Activated T-helper 2 cell treated with anti-CD3 and anti-CD28 coated beads, Interferon-gamma antibody, Interleukin-2, Interleukin-4, amounts not matched to agents 10 μg/mL and 5 μg/mL and 100 μg/mL, durations not matched to agents 14 hours and 24 hours and 36 hours (primary cell): ENCODE measurements around the gene SOCS2. TPM values are rescaled to one million over a fixed set of nuclear protein-coding genes. Genes with fewer than 3 reads are reported as not detected.

Experiments
- DNase-seq: peaks from one replicate; pipeline ENCODE4 v3.0.0; 2021; ENCODE audit warnings: low spot score
- H3K27ac Mint-ChIP-seq: one replicate; pipeline ENCODE4 v1.8.0; 2021; ENCODE audit warnings: mixed read lengths
- H3K27me3 Mint-ChIP-seq: one replicate; pipeline ENCODE4 v1.8.0; 2021; ENCODE audit warnings: low read depth, mixed read lengths
- H3K36me3 Mint-ChIP-seq: one replicate; pipeline ENCODE4 v1.8.0; 2021; ENCODE audit warnings: low read depth, mixed read lengths
- H3K4me1 Mint-ChIP-seq: one replicate; pipeline ENCODE4 v1.8.0; 2021; ENCODE audit warnings: low read depth, mixed read lengths
- H3K4me3 Mint-ChIP-seq: one replicate; pipeline ENCODE4 v1.8.0; 2021; ENCODE audit warnings: low read depth, mild to moderate bottlenecking, moderate library complexity, mixed read lengths
- H3K9me3 Mint-ChIP-seq: one replicate; pipeline ENCODE4 v1.8.0; 2021; ENCODE audit warnings: mixed read lengths
- intact Hi-C: fragments of 100-400 bp; cut with micrococcal nuclease; formaldehyde crosslinking; loops from one replicate; pipeline ENCODE4 v1.15.1; 2023
- total RNA-seq: library from RNA; stranded (reverse); gene quantifications from 2 replicates; pipeline ENCODE4 v1.2.3, GENCODE V29; 2022

SOCS2 gene
- total RNA-seq, 1 donor from 2014 or later = 37.3 TPM

- DNase-seq = peak; percentile 89
- peak overlapping the region; percentile 83 for H3K27ac Mint-ChIP-seq
- no peaks in the 10 kb centered on the region for H3K9me3 Mint-ChIP-seq
- peaks cover 42% of the 10 kb centered on the region for H3K36me3 Mint-ChIP-seq
- peaks cover 17% of the 10 kb centered on the region for H3K4me1 Mint-ChIP-seq
- peaks cover 20% of the 10 kb centered on the region for H3K27me3 Mint-ChIP-seq
- H3K4me3 Mint-ChIP-seq = peak overlapping the region; percentile 83
- intact Hi-C loops = loop anchor here (1.0 to 10.0 kb wide), 14 partner anchors 21 to 1977 kb away; partner anchors contain the start of genes CRADD, FGD6, MRPL42 and UBE2N
Observed at GRCh38 chr12:93570552-93571364, 1.7 kb upstream of the SOCS2 start.

GRCh38 chr12:93571365-93571924, 1.0 kb upstream of the SOCS2 start:
- Mint-ChIP-seq H3K4me3 (peak overlapping the region; percentile 83), H3K27me3 (peaks cover 20% of the 10 kb centered on the region), H3K27ac (peak overlapping the region; percentile 71), H3K4me1 (peaks cover 17% of the 10 kb centered on the region), H3K36me3 (peaks cover 43% of the 10 kb centered on the region), H3K9me3 (no peaks in the 10 kb centered on the region)
- peak; percentile 64 for DNase-seq
- intact Hi-C loops = loop anchor here (1.0 to 10.0 kb wide), 11 partner anchors 20 to 1976 kb away; partner anchors contain the start of genes FGD6, MRPL42, UBE2N and VEZT

GRCh38 chr12:93572712-93573551, 457 bp downstream of the SOCS2 start:
- H3K9me3 Mint-ChIP-seq = no peaks in the 10 kb centered on the region
- DNase-seq = no peak
- H3K4me1 Mint-ChIP-seq = peaks cover 23% of the 10 kb centered on the region
- peaks cover 50% of the 10 kb centered on the region for H3K36me3 Mint-ChIP-seq
- intact Hi-C loops = loop anchor here (5.0 to 10.0 kb wide), 6 partner anchors 131 to 1974 kb away; partner anchors contain the start of genes FGD6, UBE2N and VEZT
- H3K27ac Mint-ChIP-seq = peak overlapping the region; percentile 95
- peaks cover 18% of the 10 kb centered on the region for H3K27me3 Mint-ChIP-seq
- peak overlapping the region; percentile 98 for H3K4me3 Mint-ChIP-seq

DNA sequence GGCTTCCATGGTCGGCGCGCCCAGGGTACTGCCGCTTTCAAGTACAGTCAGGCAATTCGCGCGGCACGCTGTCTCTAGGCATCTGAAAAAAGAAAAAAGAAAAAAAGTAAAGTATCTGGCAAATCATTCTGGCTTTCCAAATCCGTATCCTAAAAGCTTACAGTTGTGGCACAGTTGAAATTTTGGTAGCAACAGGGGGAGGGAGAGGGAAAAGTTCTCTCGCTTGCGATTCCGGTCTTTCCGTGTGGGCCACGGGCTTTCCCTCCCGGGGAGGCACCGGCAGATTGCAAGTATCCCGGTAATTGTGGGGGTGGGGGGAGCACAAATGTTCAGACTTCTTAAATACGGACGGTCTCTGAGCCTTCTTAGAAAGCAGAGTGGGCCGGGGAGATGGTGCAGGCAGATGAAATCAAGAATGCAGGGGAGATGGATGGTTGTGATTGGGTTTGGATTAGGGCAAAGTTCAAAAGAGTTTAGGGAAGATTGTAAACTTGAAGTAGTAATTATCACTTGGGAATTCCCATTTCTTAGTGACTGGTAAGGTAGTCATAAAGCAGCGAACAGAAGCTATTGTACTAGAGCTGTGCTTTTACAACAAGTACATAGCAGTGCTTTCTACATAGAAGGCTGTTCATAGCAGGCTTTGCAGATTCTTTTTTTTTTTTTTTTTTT, 1.2 kb downstream of the SOCS2 start:
- DNase-seq = no peak
- Mint-ChIP-seq H3K27me3 (peaks cover 15% of the 10 kb centered on the region), H3K4me3 (peak overlapping the region; percentile 98), H3K4me1 (peaks cover 20% of the 10 kb centered on the region), H3K36me3 (peaks cover 57% of the 10 kb centered on the region), H3K9me3 (no peaks in the 10 kb centered on the region), H3K27ac (peak overlapping the region; percentile 40)
- intact Hi-C loops = loop anchor here (5.0 to 10.0 kb wide), 6 partner anchors 131 to 1974 kb away; partner anchors contain the start of genes FGD6, UBE2N and VEZT

DNA sequence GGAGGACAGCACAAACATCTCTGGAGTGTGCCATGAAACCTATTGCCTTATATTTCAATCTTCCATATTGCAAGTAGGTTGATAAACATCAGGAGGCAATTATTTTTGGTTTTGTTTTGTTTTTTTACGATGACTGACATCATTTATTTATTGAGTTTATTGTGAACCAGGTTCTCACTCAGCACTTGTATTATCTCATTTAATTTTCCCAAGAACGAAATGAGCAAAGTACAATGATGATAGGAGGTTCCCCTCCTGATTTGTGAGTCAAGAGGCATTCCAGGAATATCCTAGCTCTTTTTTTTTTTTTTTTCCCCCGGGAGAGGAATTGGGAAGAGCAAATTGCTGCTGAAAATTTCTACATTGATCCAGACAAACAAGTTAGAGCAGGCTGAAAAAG, 4.7 kb downstream of the SOCS2 start:
- no peak overlapping the region for H3K4me3 Mint-ChIP-seq
- H3K4me1 Mint-ChIP-seq = peaks cover 23% of the 10 kb centered on the region
- peaks cover 15% of the 10 kb centered on the region for H3K27me3 Mint-ChIP-seq
- no peak overlapping the region for H3K27ac Mint-ChIP-seq
- DNase-seq = no peak
- H3K36me3 Mint-ChIP-seq = peaks cover 80% of the 10 kb centered on the region
- no peaks in the 10 kb centered on the region for H3K9me3 Mint-ChIP-seq
- intact Hi-C loops = loop anchor here (10.0 kb wide), 1 partner anchor 1638 kb away; the partner anchor contains the start of genes FGD6 and VEZT

- Mint-ChIP-seq H3K27ac (no peak overlapping the region), H3K27me3 (peaks cover 12% of the 10 kb centered on the region), H3K4me3 (no peak overlapping the region), H3K36me3 (peaks cover 71% of the 10 kb centered on the region), H3K9me3 (no peaks in the 10 kb centered on the region), H3K4me1 (peaks cover 18% of the 10 kb centered on the region)
- intact Hi-C loops = loop anchor here (10.0 kb wide), 1 partner anchor 1637 kb away; the partner anchor contains the start of genes FGD6 and VEZT
- no peak for DNase-seq
Observed at GRCh38 chr12:93578221-93578620, 5.7 kb downstream of the SOCS2 start.

DNA sequence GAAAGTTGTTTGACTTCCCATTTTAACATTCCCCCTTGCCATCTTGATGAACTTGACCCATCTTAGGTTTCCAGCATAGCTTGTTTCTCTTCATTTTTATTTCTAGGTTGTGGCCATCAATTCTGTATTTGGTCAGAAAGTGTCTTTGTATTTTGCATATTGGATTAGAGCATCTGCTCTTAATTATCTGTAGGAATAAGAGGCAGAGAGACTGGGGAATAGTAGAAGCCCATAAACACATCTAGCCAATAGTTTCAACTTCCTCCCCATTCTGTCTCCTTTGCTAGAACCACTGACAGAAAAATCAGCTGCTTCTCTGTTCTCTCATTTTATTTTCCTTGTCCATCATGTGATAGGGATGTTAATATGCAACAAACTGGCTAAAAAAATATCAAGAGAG, 8.2 kb downstream of the SOCS2 start:
- Mint-ChIP-seq H3K36me3 (peaks cover 49% of the 10 kb centered on the region), H3K4me3 (no peak overlapping the region), H3K27me3 (peaks cover 21% of the 10 kb centered on the region), H3K9me3 (no peaks in the 10 kb centered on the region), H3K27ac (no peak overlapping the region), H3K4me1 (peaks cover 12% of the 10 kb centered on the region)
- intact Hi-C loops = no loop called here
- DNase-seq = no peak

GRCh38 chr12:93581370-93581769, 8.9 kb downstream of the SOCS2 start:
- Mint-ChIP-seq H3K27ac (no peak overlapping the region), H3K36me3 (peaks cover 44% of the 10 kb centered on the region), H3K27me3 (peaks cover 21% of the 10 kb centered on the region), H3K4me3 (no peak overlapping the region), H3K9me3 (no peaks in the 10 kb centered on the region), H3K4me1 (peaks cover 12% of the 10 kb centered on the region)
- intact Hi-C loops = no loop called here
- no peak for DNase-seq

DNA sequence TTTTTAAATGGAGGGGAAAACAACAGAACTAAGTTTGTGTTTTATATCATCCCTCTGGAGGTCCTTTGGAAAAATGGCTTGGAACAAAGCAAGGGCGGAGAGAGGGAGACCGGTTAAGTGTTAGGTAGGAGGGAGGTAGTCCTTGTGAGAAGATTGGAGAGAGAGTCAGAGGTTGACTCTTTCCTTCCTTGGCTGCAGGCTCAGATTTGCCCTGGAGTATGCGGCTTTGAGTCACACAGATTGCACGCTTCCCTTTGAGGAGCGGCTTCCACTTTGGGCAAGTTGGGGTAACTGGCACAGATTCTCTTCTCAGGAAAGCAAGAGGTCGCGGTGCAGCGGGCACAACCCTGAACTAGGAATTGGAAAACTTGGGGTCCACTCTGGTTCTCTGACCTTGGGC, 9.9 kb downstream of the SOCS2 start:
- no peak overlapping the region for H3K4me3 Mint-ChIP-seq
- intact Hi-C loops = no loop called here
- H3K9me3 Mint-ChIP-seq = no peaks in the 10 kb centered on the region
- DNase-seq = no peak
- H3K36me3 Mint-ChIP-seq = peaks cover 35% of the 10 kb centered on the region
- peaks cover 4% of the 10 kb centered on the region for H3K4me1 Mint-ChIP-seq
- peaks cover 21% of the 10 kb centered on the region for H3K27me3 Mint-ChIP-seq
- no peak overlapping the region for H3K27ac Mint-ChIP-seq

DNA sequence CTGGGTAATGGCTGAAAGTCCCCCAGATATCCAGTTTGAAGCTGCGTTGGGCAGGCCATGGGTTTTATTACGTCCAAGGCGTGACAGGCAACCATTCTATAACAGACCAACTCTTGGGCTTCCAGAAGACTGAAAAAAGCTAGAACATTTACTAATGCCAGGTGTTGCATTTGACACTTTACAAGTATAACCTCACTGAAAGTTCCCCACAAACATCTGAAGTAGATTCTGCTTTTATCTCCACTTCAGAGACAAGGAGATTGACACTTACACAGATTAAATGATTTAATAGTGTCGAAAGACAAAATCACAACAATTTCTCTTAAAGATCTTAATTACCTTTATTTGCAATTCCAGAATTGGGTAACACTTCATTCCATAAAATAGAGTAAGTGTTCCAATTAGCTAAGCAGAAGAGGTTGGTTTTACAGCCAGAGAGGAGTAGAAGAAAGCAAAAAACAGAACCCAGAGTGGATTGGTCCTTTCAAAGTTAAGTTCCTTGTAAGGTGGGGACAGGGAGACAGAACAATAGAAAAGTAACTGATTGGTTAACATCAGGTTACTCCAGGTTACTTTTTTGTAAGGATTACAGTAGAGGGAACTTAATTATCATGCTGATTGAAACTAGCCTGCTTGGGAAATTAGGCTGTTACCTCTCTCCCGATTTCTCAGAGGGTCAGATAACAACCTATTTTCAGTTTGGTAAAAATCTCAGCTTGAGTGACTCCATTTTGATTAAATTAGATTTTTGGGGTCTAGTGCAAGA, 11.3 kb downstream of the SOCS2 start:
- DNase-seq = no peak
- H3K4me3 Mint-ChIP-seq = no peak overlapping the region
- H3K36me3 Mint-ChIP-seq = peaks cover 23% of the 10 kb centered on the region
- H3K4me1 Mint-ChIP-seq = peaks cover 10% of the 10 kb centered on the region
- H3K9me3 Mint-ChIP-seq = no peaks in the 10 kb centered on the region
- intact Hi-C loops = no loop called here
- H3K27ac Mint-ChIP-seq = no peak overlapping the region
- H3K27me3 Mint-ChIP-seq = peaks cover 23% of the 10 kb centered on the region

DNA sequence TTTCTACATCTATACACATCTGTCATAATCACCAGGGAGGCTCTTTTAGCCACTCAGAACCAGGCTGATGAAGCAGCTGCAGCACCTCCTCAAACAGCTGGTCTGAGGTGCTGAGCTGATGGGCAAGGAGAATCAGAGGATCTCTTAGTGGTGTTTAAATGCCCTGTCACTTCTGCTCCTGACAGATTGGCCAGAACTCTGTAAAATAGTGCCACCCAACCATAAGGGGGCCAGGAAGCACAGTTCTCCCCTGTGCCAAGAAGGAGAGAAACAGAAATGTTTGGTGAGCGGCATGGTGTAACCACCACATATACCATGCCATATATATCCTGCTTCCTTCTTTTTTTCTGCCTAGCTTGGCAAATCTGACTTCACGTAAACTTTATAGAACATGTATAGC, 12.8 kb downstream of the SOCS2 start:
- no peak for DNase-seq
- intact Hi-C loops = no loop called here
- H3K4me3 Mint-ChIP-seq = no peak overlapping the region
- peaks cover 35% of the 10 kb centered on the region for H3K27me3 Mint-ChIP-seq
- H3K36me3 Mint-ChIP-seq = peaks cover 10% of the 10 kb centered on the region
- H3K9me3 Mint-ChIP-seq = no peaks in the 10 kb centered on the region
- peaks cover 14% of the 10 kb centered on the region for H3K4me1 Mint-ChIP-seq
- H3K27ac Mint-ChIP-seq = no peak overlapping the region
